ENCODE results near the gene KIF5B. TPM values are rescaled to one million over a fixed set of nuclear protein-coding genes. Genes with fewer than 3 reads are reported as not detected.
"Not testable (repeated sequence)": the region's sequence is repeated elsewhere in the genome, so short reads cannot be mapped to it uniquely, and the experiment has no call there.

Gene KIF5B
- total and polyA plus RNA-seq, 5 experiments from 2014 or later: 17.0 to 47.8 (median 19.6) TPM

- ATAC-seq (no peak), DNase-seq (no peak)
- H3K4me3 Mint-ChIP-seq: no peak overlapping the region
- H3K27ac Mint-ChIP-seq: peak overlapping the region in 3 of 10 donors; percentile 7 to 48 (median 21)
- H3K9me3 Mint-ChIP-seq: no peaks in the 10 kb centered on the region
- POLR2A ChIA-PET: no interaction called here
- no peaks in the 10 kb centered on the region for H3K27me3 Mint-ChIP-seq
- no peaks in the 10 kb centered on the region for H3K36me3 Mint-ChIP-seq
- H3K4me1 Mint-ChIP-seq: peaks cover 0 to 12% (median 5%) of the 10 kb centered on the region in 4 donors
These were observed 57.1 kb downstream of the KIF5B start for GRCh38 chr10:31999070-31999660.

- H3K9me3 Mint-ChIP-seq: no peaks in the 10 kb centered on the region
- H3K4me1 Mint-ChIP-seq: peaks cover 0 to 2% (median 0%) of the 10 kb centered on the region in 4 donors
- POLR2A ChIA-PET: no interaction called here
- H3K27ac Mint-ChIP-seq: no peak overlapping the region
- ATAC-seq: no peak
- H3K27me3 Mint-ChIP-seq: peaks cover 0 to 1% (median 0%) of the 10 kb centered on the region in 5 donors
- no peak overlapping the region for H3K4me3 Mint-ChIP-seq
- no peak for DNase-seq
- H3K36me3 Mint-ChIP-seq: no peaks in the 10 kb centered on the region
These were observed 61.3 kb downstream of the KIF5B start for GRCh38 chr10:31994926-31995325.

- peaks cover 0 to 3% (median 2%) of the 10 kb centered on the region in 5 donors for H3K27me3 Mint-ChIP-seq
- H3K4me1 Mint-ChIP-seq: peaks cover 0 to 2% (median 0%) of the 10 kb centered on the region in 4 donors
- peaks cover 0 to 4% (median 0%) of the 10 kb centered on the region in 3 donors for H3K36me3 Mint-ChIP-seq
- H3K4me3 Mint-ChIP-seq: no peak overlapping the region
- H3K27ac Mint-ChIP-seq: no peak overlapping the region
- no peak for DNase-seq
- POLR2A ChIA-PET: no interaction called here
- peaks cover 0 to 7% (median 0%) of the 10 kb centered on the region in 9 donors for H3K9me3 Mint-ChIP-seq
- ATAC-seq: no peak
These were observed 65.3 kb downstream of the KIF5B start for GRCh38 chr10:31990937-31991336.

DNA sequence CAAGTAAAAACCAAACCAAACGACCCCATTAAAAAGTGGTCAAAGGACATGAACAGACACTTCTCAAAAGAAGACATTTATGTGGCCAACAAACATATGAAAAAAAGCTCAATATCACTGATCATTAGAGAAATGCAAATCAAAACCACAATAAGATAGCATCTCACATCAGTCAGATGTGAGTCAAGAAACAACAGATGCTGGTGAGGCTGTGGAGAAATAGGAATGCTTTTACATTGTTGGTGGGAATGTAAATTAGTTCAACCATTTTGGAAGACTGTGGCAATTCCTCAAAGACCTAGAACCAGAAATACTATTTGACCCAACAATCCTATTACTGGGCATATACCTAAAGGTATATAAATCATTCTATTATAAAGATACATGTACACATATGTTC, 68.4 kb downstream of the KIF5B start:
- ATAC-seq: not testable (repeated sequence)

DNA sequence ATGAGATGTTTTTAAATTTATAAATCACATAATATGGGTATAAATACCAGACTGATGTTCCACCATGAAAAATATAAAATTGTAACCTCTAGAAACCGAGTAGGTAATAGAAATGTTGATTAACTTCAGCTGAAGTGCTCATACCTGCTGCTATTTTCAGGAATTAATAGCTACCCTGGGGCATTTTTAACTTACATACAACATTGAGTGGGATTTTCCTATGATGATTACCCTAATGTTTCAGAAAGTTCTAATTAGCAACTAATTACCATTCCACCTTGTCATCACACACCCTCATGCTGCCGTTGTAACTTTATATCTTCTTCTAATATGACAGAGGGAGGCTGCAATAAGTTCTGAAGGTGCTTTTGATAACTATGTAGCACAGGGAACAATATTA, 74.1 kb downstream of the KIF5B start:
- H3K4me3 Mint-ChIP-seq: no peak overlapping the region
- POLR2A ChIA-PET: no interaction called here
- H3K27ac Mint-ChIP-seq: no peak overlapping the region
- H3K4me1 Mint-ChIP-seq: peaks cover 8 to 11% (median 11%) of the 10 kb centered on the region in 4 donors
- H3K9me3 Mint-ChIP-seq: peaks cover 0 to 5% (median 0%) of the 10 kb centered on the region in 9 donors
- DNase-seq: no peak
- H3K36me3 Mint-ChIP-seq: peaks cover 0 to 14% (median 0%) of the 10 kb centered on the region in 3 donors
- H3K27me3 Mint-ChIP-seq: peaks cover 2 to 9% (median 3%) of the 10 kb centered on the region in 5 donors
- no peak for ATAC-seq

More for the DNA sequence above, 68.4 kb downstream of the KIF5B start:
- not testable (repeated sequence) for H3K27me3 Mint-ChIP-seq, H3K9me3 Mint-ChIP-seq, H3K36me3 Mint-ChIP-seq, H3K4me3 Mint-ChIP-seq, H3K4me1 Mint-ChIP-seq, H3K27ac Mint-ChIP-seq, DNase-seq
- POLR2A ChIA-PET: interaction anchor here (0.6 kb wide), 1 partner anchor 17 kb away, joined by 3 read pairs; no protein-coding TSS in a partner anchor

DNA sequence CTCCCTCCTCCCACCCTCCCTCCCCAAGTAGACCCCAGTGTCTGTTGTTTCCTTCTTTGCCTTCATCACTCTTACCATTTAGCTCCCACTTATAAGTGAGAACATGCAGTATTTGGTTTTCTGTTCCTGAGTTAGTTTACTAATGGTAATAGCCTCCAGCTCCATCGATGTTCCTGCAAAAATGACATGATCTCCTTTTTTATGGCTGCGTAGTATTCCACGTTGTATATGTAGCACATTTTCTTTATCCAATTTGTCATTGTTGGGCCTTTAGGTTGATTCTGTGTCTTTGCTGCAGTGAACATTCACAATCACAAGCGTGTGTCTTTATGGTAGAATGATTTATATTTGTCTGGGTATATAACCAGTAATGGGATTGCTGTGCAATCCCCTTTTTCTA, 75.8 kb downstream of the KIF5B start:
- POLR2A ChIA-PET: no interaction called here
- peaks cover 13 to 25% (median 22%) of the 10 kb centered on the region in 4 donors for H3K4me1 Mint-ChIP-seq
- peaks cover 2 to 9% (median 3%) of the 10 kb centered on the region in 5 donors for H3K27me3 Mint-ChIP-seq
- peaks cover 0 to 5% (median 0%) of the 10 kb centered on the region in 9 donors for H3K9me3 Mint-ChIP-seq
- no peak overlapping the region for H3K4me3 Mint-ChIP-seq
- H3K27ac Mint-ChIP-seq: no peak overlapping the region
- H3K36me3 Mint-ChIP-seq: peaks cover 0 to 10% (median 0%) of the 10 kb centered on the region in 3 donors
- DNase-seq (no peak), ATAC-seq (no peak)

GRCh38 chr10:31979071-31979470, 77.2 kb downstream of the KIF5B start:
- POLR2A ChIA-PET, H3K36me3 Mint-ChIP-seq, ATAC-seq, DNase-seq, H3K9me3 Mint-ChIP-seq, H3K27me3 Mint-ChIP-seq, H3K27ac Mint-ChIP-seq, H3K4me3 Mint-ChIP-seq: not testable (repeated sequence)
- H3K4me1 Mint-ChIP-seq: peaks cover 19 to 34% (median 30%) of the 10 kb centered on the region in 4 donors

DNA sequence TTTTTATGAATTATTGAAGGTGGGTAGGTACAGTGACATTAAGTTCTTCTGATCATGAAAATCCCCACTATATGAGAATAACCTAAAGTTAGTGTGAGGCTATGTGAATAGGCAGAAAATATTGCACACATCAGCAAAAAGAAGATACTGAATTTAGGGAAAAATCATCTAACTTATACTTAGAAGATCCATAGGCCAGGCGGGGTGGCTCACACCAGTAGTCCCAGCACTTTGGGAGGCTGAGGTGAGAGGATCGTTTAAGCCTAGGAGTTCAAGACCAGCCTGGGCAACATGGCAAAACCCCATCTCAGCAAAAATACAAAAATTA, 78.1 kb downstream of the KIF5B start:
- H3K4me1 Mint-ChIP-seq: peaks cover 19 to 34% (median 30%) of the 10 kb centered on the region in 4 donors
- H3K4me3 Mint-ChIP-seq: no peak overlapping the region
- no peak overlapping the region for H3K27ac Mint-ChIP-seq
- ATAC-seq (no peak), DNase-seq (no peak)
- H3K9me3 Mint-ChIP-seq: peaks cover 0 to 5% (median 0%) of the 10 kb centered on the region in 9 donors
- peaks cover 2 to 9% (median 3%) of the 10 kb centered on the region in 5 donors for H3K27me3 Mint-ChIP-seq
- POLR2A ChIA-PET: no interaction called here
- H3K36me3 Mint-ChIP-seq: peaks cover 0 to 10% (median 0%) of the 10 kb centered on the region in 3 donors

GRCh38 chr10:31977440-31978155, 78.6 kb downstream of the KIF5B start:
- peaks cover 19 to 34% (median 30%) of the 10 kb centered on the region in 4 donors for H3K4me1 Mint-ChIP-seq
- H3K27ac Mint-ChIP-seq: no peak overlapping the region
- H3K4me3 Mint-ChIP-seq: peak overlapping the region in 5 of 10 donors; percentile 13 to 54 (median 19)
- H3K36me3 Mint-ChIP-seq: peaks cover 0 to 10% (median 0%) of the 10 kb centered on the region in 3 donors
- H3K27me3 Mint-ChIP-seq: peaks cover 2 to 9% (median 3%) of the 10 kb centered on the region in 5 donors
- peaks cover 0 to 5% (median 0%) of the 10 kb centered on the region in 9 donors for H3K9me3 Mint-ChIP-seq
- peak in 3 of 10 donors; percentile 3 to 18 (median 17) for DNase-seq
- peak in 1 of 2 donors; percentile 73 for ATAC-seq
- POLR2A ChIA-PET: no interaction called here

DNA sequence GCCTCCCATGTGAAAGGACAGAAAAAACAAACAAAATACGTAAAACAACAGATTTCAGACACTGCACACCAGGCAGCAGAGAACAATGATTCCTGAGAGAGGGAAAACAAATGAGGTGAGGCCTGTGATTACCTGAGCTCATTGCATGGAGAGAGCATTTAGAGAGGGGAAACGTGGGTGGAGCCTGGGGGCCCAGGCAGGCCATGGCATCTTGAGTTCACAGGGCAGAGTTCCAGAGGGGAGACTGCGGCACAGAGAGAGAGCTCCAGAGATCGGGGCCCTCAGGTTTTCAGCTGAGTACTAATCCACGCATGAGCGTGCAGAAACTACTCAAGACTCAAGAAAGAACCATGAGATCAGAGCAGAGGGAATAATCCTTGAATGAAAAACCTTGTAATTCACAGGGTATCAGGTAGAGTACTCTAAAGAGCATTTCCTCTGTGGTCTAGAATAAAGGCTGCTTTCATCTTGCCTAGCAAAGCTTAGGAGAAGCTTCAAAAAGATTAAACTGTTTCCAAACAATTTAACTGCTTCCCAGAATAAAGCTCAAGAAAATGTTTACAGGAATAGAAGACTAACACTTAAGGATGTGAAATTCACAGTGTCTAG, 81.0 kb downstream of the KIF5B start:
- Mint-ChIP-seq H3K27ac (no peak overlapping the region), H3K4me3 (peak overlapping the region in 6 of 10 donors; percentile 6 to 64 (median 33)), H3K36me3 (peaks cover 0 to 2% (median 0%) of the 10 kb centered on the region in 3 donors), H3K4me1 (peaks cover 19 to 34% (median 30%) of the 10 kb centered on the region in 4 donors), H3K27me3 (peaks cover 0 to 9% (median 3%) of the 10 kb centered on the region in 5 donors), H3K9me3 (peaks cover 0 to 3% (median 0%) of the 10 kb centered on the region in 9 donors)
- POLR2A ChIA-PET: no interaction called here
- DNase-seq (peak in 2 of 10 donors; percentile 4 to 6), ATAC-seq (peak; percentile 62 to 69)

- Mint-ChIP-seq H3K4me3 (peak overlapping the region in 2 of 10 donors; percentile 15 to 46), H3K27me3 (peaks cover 0 to 2% (median 1%) of the 10 kb centered on the region in 5 donors), H3K36me3 (peaks cover 0 to under 1% (median 0%) of the 10 kb centered on the region in 3 donors), H3K4me1 (peaks cover 19 to 34% (median 30%) of the 10 kb centered on the region in 4 donors), H3K9me3 (no peaks in the 10 kb centered on the region), H3K27ac (peak overlapping the region in 1 of 10 donors; percentile 34)
- POLR2A ChIA-PET: no interaction called here
- ATAC-seq (no peak), DNase-seq (no peak)
These were observed 81.6 kb downstream of the KIF5B start for GRCh38 chr10:31974434-31975124.

DNA sequence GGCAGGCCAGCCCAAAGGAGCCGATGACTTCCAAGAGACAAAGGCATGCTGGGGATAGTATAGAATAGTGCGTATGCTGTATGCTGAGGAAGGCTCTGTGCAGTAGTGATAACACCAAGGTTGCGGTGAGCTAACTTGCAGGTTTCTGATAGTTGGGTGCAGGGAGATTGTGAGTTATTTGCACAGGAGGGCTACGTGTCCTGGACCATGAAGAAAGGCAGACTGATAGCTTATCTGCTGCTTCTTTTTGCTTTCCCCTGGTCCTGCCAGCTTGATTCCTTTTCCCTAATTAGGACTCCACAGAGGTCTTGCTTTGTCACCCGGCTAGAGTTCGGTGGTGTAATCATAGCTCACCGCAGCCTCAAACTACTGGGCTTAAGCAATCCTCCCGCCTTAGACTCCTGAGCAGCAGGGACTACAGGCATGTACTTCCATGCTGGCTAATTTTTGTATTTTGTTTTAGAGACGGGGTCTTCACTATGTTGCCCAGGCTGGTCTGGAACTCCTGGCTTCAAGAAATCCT, 83.6 kb downstream of the KIF5B start:
- POLR2A ChIA-PET: no interaction called here
- Mint-ChIP-seq H3K4me3 (no peak overlapping the region), H3K36me3 (no peaks in the 10 kb centered on the region), H3K9me3 (no peaks in the 10 kb centered on the region), H3K27ac (no peak overlapping the region), H3K27me3 (peaks cover 0 to 2% (median 0%) of the 10 kb centered on the region in 5 donors), H3K4me1 (peaks cover 15 to 29% (median 24%) of the 10 kb centered on the region in 4 donors)
- ATAC-seq (no peak), DNase-seq (no peak)

All from naive thymus-derived CD8-positive, alpha-beta T cell (primary cell).